IMR-90 (cell line): ENCODE measurements around the gene MYO1A. TPM values are rescaled to one million over a fixed set of nuclear protein-coding genes. Genes with fewer than 3 reads are reported as not detected.

Source experiments
- ATAC-seq: fragments of 200-7000 bp; cut with Tn5 transposase; 2 replicates; pipeline ENCODE4 v1.9.1; 2020; ENCODE audit warnings: low read depth, mild to moderate bottlenecking, moderate library complexity
- BruUV-seq: library from RNA; stranded (reverse); fragments of 400-500 nt; replicated peaks from 2 replicates; lab custom pipeline; 2021; lab: Mats Ljungman, UMichigan
- CTCF ChIA-PET: fragments of 300-600 bp; formaldehyde crosslinking; extraction: SDS; loops from one replicate; lab custom pipeline; 2021; ENCODE audit warnings: antibody characterized with exemption; lab: Yijun Ruan, JAX
- POLR2A ChIA-PET: fragments of 300-600 bp; sonication (Branson Sonifier 250); formaldehyde crosslinking; loops from one replicate; lab custom pipeline; 2022; ENCODE audit warnings: antibody characterized with exemption; ENCODE audit not compliant: unreplicated experiment; lab: Charles Lee
- DNase-seq: peaks from one replicate; pipeline ENCODE4 v3.0.0; 2013
- H2AFZ ChIP-seq: replicated peaks from 2 replicates; pipeline ENCODE3; 2013; ENCODE audit warnings: low read length, mild to moderate bottlenecking; ENCODE audit not compliant: poor library complexity
- H2AK5ac ChIP-seq: 2 replicates; pipeline ENCODE4 v1.6.1; 2013; ENCODE audit warnings: low read depth, low read length, inconsistent platforms
- H2AK9ac ChIP-seq: replicated peaks from 2 replicates; pipeline ENCODE3; 2013; ENCODE audit warnings: mild to moderate bottlenecking, low read depth, low read length, moderate library complexity; ENCODE audit not compliant: poor library complexity
- H2BK120ac ChIP-seq: 2 replicates; pipeline ENCODE4 v1.6.1; 2013; ENCODE audit warnings: low read depth, low read length, inconsistent platforms
- H2BK15ac ChIP-seq: 3 replicates; pipeline ENCODE4 v1.6.1; 2013; ENCODE audit warnings: low read depth, low read length, inconsistent platforms
- H2BK20ac ChIP-seq: 2 replicates; pipeline ENCODE4 v1.6.1; 2013; ENCODE audit warnings: low read depth, mild to moderate bottlenecking, inconsistent platforms, low read length, moderate library complexity
- H2BK5ac ChIP-seq: 2 replicates; pipeline ENCODE4 v1.6.1; 2013; ENCODE audit warnings: mild to moderate bottlenecking, low read depth, low read length, inconsistent platforms; ENCODE audit not compliant: poor library complexity, severe bottlenecking
- H3K14ac ChIP-seq: replicated peaks from 2 replicates; pipeline ENCODE4 v1.6.1; 2013; ENCODE audit warnings: low read depth, low read length, inconsistent platforms
- H3K18ac ChIP-seq: 2 replicates; pipeline ENCODE4 v1.6.1; 2013; ENCODE audit warnings: low read depth, low read length, control low read depth
- H3K23ac ChIP-seq: 2 replicates; pipeline ENCODE4 v1.6.1; 2013; ENCODE audit warnings: low read depth, low read length, inconsistent platforms
- H3K27ac ChIP-seq: 2 replicates; pipeline ENCODE4 v1.5.1; 2013; ENCODE audit warnings: mild to moderate bottlenecking, control low read depth, low read length; ENCODE audit not compliant: insufficient read depth
- H3K27me3 ChIP-seq: 2 replicates; pipeline ENCODE4 v1.6.1; 2013; ENCODE audit warnings: low read length; ENCODE audit not compliant: control insufficient read depth, insufficient read depth
- H3K36me3 ChIP-seq: 2 replicates; pipeline ENCODE4 v1.6.1; 2013; ENCODE audit warnings: low read length, mixed read lengths; ENCODE audit not compliant: control insufficient read depth, insufficient read depth
- H3K4ac ChIP-seq: 2 replicates; pipeline ENCODE4 v1.6.1; 2013; ENCODE audit warnings: low read depth, low read length, inconsistent platforms
- H3K4me1 ChIP-seq: 2 replicates; pipeline ENCODE4 v1.6.1; 2013; ENCODE audit warnings: low read length, mixed read lengths; ENCODE audit not compliant: control insufficient read depth, insufficient read depth
- H3K4me2 ChIP-seq: 2 replicates; pipeline ENCODE4 v1.6.1; 2013; ENCODE audit warnings: low read depth, mild to moderate bottlenecking, control low read depth, low read length, moderate library complexity
- H3K4me3 ChIP-seq: 2 replicates; pipeline ENCODE4 v1.5.1; 2013; ENCODE audit warnings: low read depth, mild to moderate bottlenecking, control low read depth, low read length, moderate library complexity; ENCODE audit not compliant: insufficient read depth
- H3K56ac ChIP-seq: 2 replicates; pipeline ENCODE4 v1.6.1; 2013; ENCODE audit warnings: low read length, inconsistent platforms; ENCODE audit not compliant: insufficient read depth; ENCODE audit errors: extremely low read depth
- H3K79me1 ChIP-seq, 2 experiments: 2 replicates each; pipeline ENCODE4 v1.6.1; 2013; ENCODE audit warnings: low read length in 2 of 2, inconsistent platforms in 1 of 2, low read depth in 1 of 2
- H3K9ac ChIP-seq: 2 replicates; pipeline ENCODE4 v1.6.1; 2013; ENCODE audit warnings: low read depth, low read length, control low read depth
- H3K9me1 ChIP-seq: 2 replicates; pipeline ENCODE4 v1.6.1; 2013; ENCODE audit warnings: low read length, inconsistent platforms; ENCODE audit not compliant: insufficient read depth
- H3K9me3 ChIP-seq: 2 replicates; pipeline ENCODE4 v1.6.1; 2013; ENCODE audit warnings: low read length; ENCODE audit not compliant: control insufficient read depth, insufficient read depth
- H4K20me1 ChIP-seq: 2 replicates; pipeline ENCODE4 v1.6.1; 2013; ENCODE audit warnings: low read length, inconsistent platforms; ENCODE audit not compliant: insufficient read depth
- H4K5ac ChIP-seq: 2 replicates; pipeline ENCODE4 v1.6.1; 2013; ENCODE audit warnings: mild to moderate bottlenecking, low read depth, low read length, control low read depth
- H4K8ac ChIP-seq, 2 experiments: 2 replicates each; pipeline ENCODE4 v1.6.1; 2013; ENCODE audit warnings: low read depth in 2 of 2, low read length in 2 of 2, control low read depth in 1 of 2, inconsistent platforms in 1 of 2
- H4K91ac ChIP-seq: 2 replicates; pipeline ENCODE4 v1.6.1; 2013; ENCODE audit warnings: low read depth, low read length, inconsistent platforms; ENCODE audit not compliant: insufficient read depth
- BHLHE40 ChIP-seq: fragments of 150-350 bp; IDR thresholded peaks from 2 replicates; pipeline ENCODE4 v1.6.1; 2016; ENCODE audit warnings: mild to moderate bottlenecking, low read depth, low read length
- CEBPB ChIP-seq: IDR thresholded peaks from 2 replicates; pipeline ENCODE4 v1.6.1; 2012; ENCODE audit warnings: low read depth, low read length, improper control_type of control experiment
- CHD1 ChIP-seq: IDR thresholded peaks from 2 replicates; pipeline ENCODE4 v1.6.1; 2012; ENCODE audit warnings: low read depth, low read length, improper control_type of control experiment
- FOS ChIP-seq: fragments of 150-350 bp; IDR thresholded peaks from 2 replicates; pipeline ENCODE4 v1.6.1; 2016; ENCODE audit warnings: low read depth, low read length
- MAFK ChIP-seq: IDR thresholded peaks from 2 replicates; pipeline ENCODE4 v1.6.1; 2012; ENCODE audit warnings: low read depth, low read length, improper control_type of control experiment
- MAZ ChIP-seq: IDR thresholded peaks from 2 replicates; pipeline ENCODE4 v1.6.1; 2012; ENCODE audit warnings: low read depth, mild to moderate bottlenecking, low read length, improper control_type of control experiment, moderate library complexity, borderline replicate concordance
- MXI1 ChIP-seq: IDR thresholded peaks from 2 replicates; pipeline ENCODE4 v1.6.1; 2012; ENCODE audit warnings: low read depth, mild to moderate bottlenecking, low read length, moderate library complexity, borderline replicate concordance
- NFE2L2 ChIP-seq: fragments of 150-350 bp; IDR thresholded peaks from 2 replicates; pipeline ENCODE4 v1.6.1; 2016; ENCODE audit warnings: low read depth, mild to moderate bottlenecking, low read length
- POLR2A ChIP-seq: IDR thresholded peaks from 2 replicates; pipeline ENCODE4 v1.6.1; 2012; ENCODE audit warnings: mild to moderate bottlenecking, low read depth, low read length
- RAD21 ChIP-seq: IDR thresholded peaks from 2 replicates; pipeline ENCODE4 v1.6.1; 2012; ENCODE audit warnings: low read length, improper control_type of control experiment
- RCOR1 ChIP-seq: IDR thresholded peaks from 2 replicates; pipeline ENCODE4 v1.6.1; 2012; ENCODE audit warnings: mild to moderate bottlenecking, low read length, improper control_type of control experiment; ENCODE audit not compliant: insufficient replicate concordance
- SMC3 ChIP-seq: fragments of 150-350 bp; IDR thresholded peaks from 2 replicates; pipeline ENCODE4 v1.6.1; 2016; ENCODE audit warnings: low read depth, mild to moderate bottlenecking, antibody characterized with exemption, low read length, moderate library complexity
- USF2 ChIP-seq: fragments of 150-350 bp; IDR thresholded peaks from 2 replicates; pipeline ENCODE4 v1.6.1; 2017; ENCODE audit warnings: mild to moderate bottlenecking, antibody characterized with exemption, low read length, low read depth
- WGBS, 2 experiments: methylation state at CpG; one replicate each; pipeline versions ENCODE4 v1.1.5 to v1.1.7; 2013; ENCODE audit warnings: missing lambda C conversion rate in 2 of 2; ENCODE audit not compliant: insufficient read length in 1 of 2; ENCODE audit errors: extremely low coverage in 2 of 2; 5-methylcytosine and 5-hydroxymethylcytosine counted together
- dilution Hi-C: fragments of 300-500 bp; cut with HindIII; formaldehyde crosslinking; loops from one replicate; pipeline ENCODE4 v1.14.3; 2018; ENCODE audit warnings: low sequenced_read_pairs; ENCODE audit not compliant: unreplicated experiment
- in situ Hi-C: fragments of 300-500 bp; cut with MboI; formaldehyde crosslinking; loops from 3 replicates; pipeline ENCODE4 v1.14.3; 2019; ENCODE audit warnings: low sequenced_read_pairs, inconsistent platforms, mixed read lengths
- intact Hi-C: fragments of 100-400 bp; cut with micrococcal nuclease; formaldehyde crosslinking; loops from 2 replicates; pipeline ENCODE4 v1.10.0; 2022
- polyA plus RNA-seq, 3 experiments: library from polyadenylated mRNA; depleted of rRNA; stranded (reverse); fragments of >200 nt; gene quantifications; 2 replicates each; pipeline ENCODE4 v1.2.3, GENCODE V29; 2012; ENCODE audit warnings: low replicate concordance in 1 of 3
- total RNA-seq: library from RNA; depleted of rRNA; stranded (reverse); fragments of >200 nt; gene quantifications from 2 replicates; pipeline ENCODE4 v1.2.3, GENCODE V29; 2012
- TF ChIP-seq, protein P1 (sequence below): conservative IDR thresholded peaks from 2 replicates; pipeline ENCODE4 v1.5.1; 2012; ENCODE audit warnings: mild to moderate bottlenecking, low read depth, low read length, improper control_type of control experiment
- TF ChIP-seq, protein P2 (sequence below): fragments of 150-350 bp; IDR thresholded peaks from 2 replicates; pipeline ENCODE4 v1.6.1; 2016; ENCODE audit warnings: low read depth, mild to moderate bottlenecking, low read length, moderate library complexity, borderline replicate concordance

Gene MYO1A
- total and polyA plus RNA-seq, 2 of the 4 experiments (the other 2 are of a cell fraction) = under 0.01 TPM; not detected in 1

DNA sequence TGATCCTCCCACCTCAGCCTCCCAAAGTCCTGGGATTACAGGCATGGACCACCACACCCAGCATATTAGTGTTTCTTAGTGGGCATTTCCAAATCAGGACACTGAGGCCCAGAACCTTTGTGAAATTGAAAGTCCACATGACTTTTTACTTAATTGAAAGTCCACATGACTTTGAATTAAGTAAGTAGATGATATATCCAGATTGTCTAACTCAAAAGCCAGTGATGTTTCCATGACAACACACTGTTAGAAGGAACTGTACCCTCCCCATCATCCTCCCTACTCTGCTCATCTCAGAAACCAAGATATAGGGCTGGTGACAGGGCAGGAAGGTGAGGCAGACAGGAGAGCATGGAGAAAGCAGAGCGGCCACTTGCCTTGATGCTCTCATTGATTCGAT is 7.2 kb downstream of the MYO1A start:
- intact Hi-C loops (no loop called here), in situ Hi-C loops (no loop called here), dilution Hi-C loops (no loop called here)
- no peak overlapping the region for H2AK5ac ChIP-seq
- no peak overlapping the region for H2AFZ ChIP-seq
- no peak for TF ChIP-seq POLR2A
- TF ChIP-seq SMC3 = no peak
- no peak for TF ChIP-seq MAZ
- no peak for TF ChIP-seq FOS
- no peak for TF ChIP-seq MAFK
- no peak for TF ChIP-seq RAD21
- no peak for TF ChIP-seq CHD1
- no peak for TF ChIP-seq RCOR1
- TF ChIP-seq CEBPB = no peak
- no peak for TF ChIP-seq MXI1
- no peak for TF ChIP-seq BHLHE40
- TF ChIP-seq, protein P1, sequence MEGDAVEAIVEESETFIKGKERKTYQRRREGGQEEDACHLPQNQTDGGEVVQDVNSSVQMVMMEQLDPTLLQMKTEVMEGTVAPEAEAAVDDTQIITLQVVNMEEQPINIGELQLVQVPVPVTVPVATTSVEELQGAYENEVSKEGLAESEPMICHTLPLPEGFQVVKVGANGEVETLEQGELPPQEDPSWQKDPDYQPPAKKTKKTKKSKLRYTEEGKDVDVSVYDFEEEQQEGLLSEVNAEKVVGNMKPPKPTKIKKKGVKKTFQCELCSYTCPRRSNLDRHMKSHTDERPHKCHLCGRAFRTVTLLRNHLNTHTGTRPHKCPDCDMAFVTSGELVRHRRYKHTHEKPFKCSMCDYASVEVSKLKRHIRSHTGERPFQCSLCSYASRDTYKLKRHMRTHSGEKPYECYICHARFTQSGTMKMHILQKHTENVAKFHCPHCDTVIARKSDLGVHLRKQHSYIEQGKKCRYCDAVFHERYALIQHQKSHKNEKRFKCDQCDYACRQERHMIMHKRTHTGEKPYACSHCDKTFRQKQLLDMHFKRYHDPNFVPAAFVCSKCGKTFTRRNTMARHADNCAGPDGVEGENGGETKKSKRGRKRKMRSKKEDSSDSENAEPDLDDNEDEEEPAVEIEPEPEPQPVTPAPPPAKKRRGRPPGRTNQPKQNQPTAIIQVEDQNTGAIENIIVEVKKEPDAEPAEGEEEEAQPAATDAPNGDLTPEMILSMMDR = no peak
- TF ChIP-seq NFE2L2 = no peak
- TF ChIP-seq USF2 = no peak
- TF ChIP-seq, protein P2, sequence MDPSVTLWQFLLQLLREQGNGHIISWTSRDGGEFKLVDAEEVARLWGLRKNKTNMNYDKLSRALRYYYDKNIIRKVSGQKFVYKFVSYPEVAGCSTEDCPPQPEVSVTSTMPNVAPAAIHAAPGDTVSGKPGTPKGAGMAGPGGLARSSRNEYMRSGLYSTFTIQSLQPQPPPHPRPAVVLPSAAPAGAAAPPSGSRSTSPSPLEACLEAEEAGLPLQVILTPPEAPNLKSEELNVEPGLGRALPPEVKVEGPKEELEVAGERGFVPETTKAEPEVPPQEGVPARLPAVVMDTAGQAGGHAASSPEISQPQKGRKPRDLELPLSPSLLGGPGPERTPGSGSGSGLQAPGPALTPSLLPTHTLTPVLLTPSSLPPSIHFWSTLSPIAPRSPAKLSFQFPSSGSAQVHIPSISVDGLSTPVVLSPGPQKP = no peak
- ATAC-seq (no peak), DNase-seq (no peak)
- H3K36me3 ChIP-seq = no peaks in the 10 kb centered on the region
- peaks cover 2% of the 10 kb centered on the region; the same call in 1 of the 2 replicates for H4K20me1 ChIP-seq
- no peak overlapping the region for H3K23ac ChIP-seq
- no peak overlapping the region for H4K5ac ChIP-seq
- H4K91ac ChIP-seq = no peak overlapping the region
- H3K27me3 ChIP-seq = peaks cover 56% of the 10 kb centered on the region
- H3K79me1 ChIP-seq = no peaks in the 10 kb centered on the region
- H3K27ac ChIP-seq = no peak overlapping the region
- BruUV-seq = no TSS peak
- no peak overlapping the region for H2BK120ac ChIP-seq
- H3K9ac ChIP-seq = no peak overlapping the region
- H2BK5ac ChIP-seq = no peak overlapping the region
- no peak overlapping the region for H2AK9ac ChIP-seq
- no peak overlapping the region for H3K4me2 ChIP-seq
- no peak overlapping the region for H3K4ac ChIP-seq
- POLR2A ChIA-PET = no interaction called here
- no peak overlapping the region for H2BK15ac ChIP-seq
- no peak overlapping the region for H3K4me3 ChIP-seq
- peaks cover under 1% of the 10 kb centered on the region; the same call in 1 of the 2 replicates for H3K4me1 ChIP-seq
- H2BK20ac ChIP-seq = no peak overlapping the region
- H3K56ac ChIP-seq = no peak overlapping the region
- no peaks in the 10 kb centered on the region; the same call in 1 of the 2 replicates for H3K9me1 ChIP-seq
- H3K14ac ChIP-seq = no peak overlapping the region
- H4K8ac ChIP-seq = no peak overlapping the region
- no peaks in the 10 kb centered on the region for H3K9me3 ChIP-seq
- H3K18ac ChIP-seq = no peak overlapping the region
- no CpG with 5 or more reads among the region's 2 CpGs for WGBS, 2 experiments
- CTCF ChIA-PET = interaction anchor here (0.9 kb wide), 1 partner anchor 20 kb away, joined by 6 read pairs; no protein-coding TSS in a partner anchor
